Esophagus squamous epithelium (tissue), 4 donors: ENCODE measurements around the gene WDR88.

Experiments used
- CTCF ChIP-seq, 6 experiments: fragments of 450-650 bp in 4 of 6; fragments of 200-600 bp in 2 of 6; sonication (generic) in 2 of 6; IDR thresholded peaks; one replicate each; pipeline ENCODE4 v1.5.1; 2016 to 2019; ENCODE audit warnings: antibody characterized with exemption in 6 of 6, mild to moderate bottlenecking in 4 of 6, moderate library complexity in 4 of 6
- POLR2A ChIP-seq, 4 donors: fragments of 450-650 bp; IDR thresholded peaks; one replicate each; pipeline ENCODE4 v1.6.1; 2017; ENCODE audit warnings: antibody characterized with exemption in 4 of 4, mild to moderate bottlenecking in 4 of 4, moderate library complexity in 3 of 4

GRCh38 chr19:33204136-33204973 is 72.4 kb downstream of the WDR88 start:
- TF ChIP-seq CTCF (IDR thresholded peaks at IDR 0.05), result no peak
- TF ChIP-seq POLR2A (IDR thresholded peaks at IDR 0.05), result no peak
